ENCODE measurements around the gene CPED1. TPM values are rescaled to one million over a fixed set of nuclear protein-coding genes. Genes with fewer than 3 reads are reported as not detected.

CPED1 gene
- total and polyA plus RNA-seq, 2 experiments from 2014 or later, result 0.17 to 0.47 TPM

GRCh38 chr7:120984406-120984805 lies 4.1 kb upstream of the CPED1 start:
- TF ChIP-seq ZNF462 (CRISPR knock-in tag; IDR thresholded peaks at IDR 0.05) (no peak), POLR2AphosphoS5 (IDR thresholded peaks at IDR 0.05; ENCODE audit: low read depth) (no peak), CTCF (conservative IDR thresholded peaks at IDR 0.05; ENCODE audit: low read depth in 2 of 2) (no peak), REST (IDR thresholded peaks at IDR 0.05; ENCODE audit: unreplicated experiment) (no peak), STAT1 (IDR thresholded peaks at IDR 0.05; ENCODE audit: unreplicated experiment) (no peak), EZH2phosphoT487 (IDR thresholded peaks at IDR 0.05; ENCODE audit: unreplicated experiment) (no peak), ZNF331 (CRISPR knock-in tag; IDR thresholded peaks at IDR 0.05; ENCODE audit: low read depth) (no peak), CREB1 (CRISPR knock-in tag; IDR thresholded peaks at IDR 0.05; ENCODE audit: low read depth) (no peak), EZH2 (IDR thresholded peaks at IDR 0.05; ENCODE audit: low read depth, unreplicated experiment) (no peak)
- DNase-seq (ENCODE audit: low spot score) (no peak), ATAC-seq (no peak)
- Histone ChIP-seq H3F3A (replicated peaks; ENCODE audit: low read depth) (no peaks in the 10 kb centered on the region), H3K4me3 (no peak overlapping the region), H3K27me3 (ENCODE audit: insufficient read depth) (peaks cover 17% of the 10 kb centered on the region), H3K4me1 (ENCODE audit: insufficient read depth) (peaks cover 6% of the 10 kb centered on the region), H3K9me2 (ENCODE audit: insufficient read depth) (no peaks in the 10 kb centered on the region), H3K4me2 (no peak overlapping the region), H3K27ac (ENCODE audit: low read depth) (no peak overlapping the region), H4K20me1 (replicated peaks; ENCODE audit: insufficient read depth) (no peaks in the 10 kb centered on the region), H3K36me3 (ENCODE audit: insufficient read depth) (no peaks in the 10 kb centered on the region), H2AFZ (no peak overlapping the region), H3K79me2 (replicated peaks; ENCODE audit: insufficient read depth) (no peaks in the 10 kb centered on the region)
- peaks cover 9% of the 10 kb centered on the region; the same call in 2 of the 3 replicates for H3K4me1 Mint-ChIP-seq
- H3K4me3 Mint-ChIP-seq, result no peak overlapping the region
- peaks cover 11% of the 10 kb centered on the region for H3K27me3 Mint-ChIP-seq (ENCODE audit: insufficient read depth, low read depth, poor library complexity)
- no peaks in the 10 kb centered on the region for H3K36me3 Mint-ChIP-seq (ENCODE audit: low read depth)
- no peak overlapping the region for H3K27ac Mint-ChIP-seq
- H3K9me3 Mint-ChIP-seq, result no peaks in the 10 kb centered on the region; the same call in 2 of the 3 replicates

All from GM23338 (cell line).